ENCODE results near the gene NXPE4. TPM values are rescaled to one million over a fixed set of nuclear protein-coding genes. Genes with fewer than 3 reads are reported as not detected.

NXPE4 gene
- total RNA-seq, 1 experiment from 2014 or later, result not detected

GRCh38 chr11:114621950-114622809 is 26.6 kb upstream of the NXPE4 start:
- no peaks in the 10 kb centered on the region for H3K4me1 ChIP-seq
- H3K36me3 ChIP-seq (ENCODE audit: control insufficient read depth, insufficient read depth, low read length), result no peaks in the 10 kb centered on the region
- POLR2A ChIA-PET, result no interaction called here
- no peak for TF ChIP-seq CTCF (IDR thresholded peaks at IDR 0.05; ENCODE audit: insufficient read depth in 1 of 2, low read depth in 1 of 2, low read length in 1 of 2, severe bottlenecking in 1 of 2, unreplicated experiment in 1 of 2)
- Mint-ChIP-seq H3K4me1 (ENCODE audit: low read depth, unreplicated experiment) (no peaks in the 10 kb centered on the region), H3K9me3 (ENCODE audit: unreplicated experiment) (no peaks in the 10 kb centered on the region), H3K4me3 (ENCODE audit: unreplicated experiment) (no peak overlapping the region), H3K27me3 (ENCODE audit: insufficient read depth, unreplicated experiment) (no peaks in the 10 kb centered on the region), H3K36me3 (ENCODE audit: insufficient read depth, unreplicated experiment) (no peaks in the 10 kb centered on the region), H3K27ac (ENCODE audit: unreplicated experiment) (no peak overlapping the region)
- BruUV-seq (replicated peaks), result no TSS peak
- H3K9me3 ChIP-seq, result peaks cover 30% of the 10 kb centered on the region
- no peaks in the 10 kb centered on the region for H3K27me3 ChIP-seq (replicated peaks; ENCODE audit: control insufficient read depth, insufficient read depth, low read length)
- no peak for DNase-seq
- intact Hi-C loops (cut with micrococcal nuclease; ENCODE audit: unreplicated experiment), result no loop called here
- H3K4me3 ChIP-seq (ENCODE audit: low read depth, low read length), result no peak overlapping the region
- CTCF ChIA-PET, result no interaction called here

- ChIA-PET CTCF (no interaction called here), POLR2A (no interaction called here)
- Histone ChIP-seq H3K36me3 (ENCODE audit: control insufficient read depth, insufficient read depth, low read length) (no peaks in the 10 kb centered on the region), H3K9me3 (peaks cover 35% of the 10 kb centered on the region), H3K27me3 (replicated peaks; ENCODE audit: control insufficient read depth, insufficient read depth, low read length) (no peaks in the 10 kb centered on the region), H3K4me1 (no peaks in the 10 kb centered on the region), H3K4me3 (ENCODE audit: low read depth, low read length) (no peak overlapping the region)
- BruUV-seq (replicated peaks), result no TSS peak
- Mint-ChIP-seq H3K4me1 (ENCODE audit: low read depth, unreplicated experiment) (no peaks in the 10 kb centered on the region), H3K27ac (ENCODE audit: unreplicated experiment) (no peak overlapping the region), H3K27me3 (ENCODE audit: insufficient read depth, unreplicated experiment) (no peaks in the 10 kb centered on the region), H3K36me3 (ENCODE audit: insufficient read depth, unreplicated experiment) (no peaks in the 10 kb centered on the region), H3K9me3 (ENCODE audit: unreplicated experiment) (no peaks in the 10 kb centered on the region), H3K4me3 (ENCODE audit: unreplicated experiment) (no peak overlapping the region)
- intact Hi-C loops (cut with micrococcal nuclease; ENCODE audit: unreplicated experiment), result no loop called here
- no peak for TF ChIP-seq CTCF (IDR thresholded peaks at IDR 0.05; ENCODE audit: insufficient read depth in 1 of 2, low read depth in 1 of 2, low read length in 1 of 2, severe bottlenecking in 1 of 2, unreplicated experiment in 1 of 2)
- no peak for DNase-seq
Observed at GRCh38 chr11:114621072-114621471, 25.5 kb upstream of the NXPE4 start.

GRCh38 chr11:114619659-114620173 is 24.1 kb upstream of the NXPE4 start:
- intact Hi-C loops (cut with micrococcal nuclease; ENCODE audit: unreplicated experiment), result no loop called here
- ChIA-PET POLR2A (no interaction called here), CTCF (no interaction called here)
- DNase-seq, result no peak
- Mint-ChIP-seq H3K9me3 (ENCODE audit: unreplicated experiment) (no peaks in the 10 kb centered on the region), H3K27me3 (ENCODE audit: insufficient read depth, unreplicated experiment) (no peaks in the 10 kb centered on the region), H3K4me1 (ENCODE audit: low read depth, unreplicated experiment) (no peaks in the 10 kb centered on the region), H3K4me3 (ENCODE audit: unreplicated experiment) (no peak overlapping the region), H3K27ac (ENCODE audit: unreplicated experiment) (no peak overlapping the region), H3K36me3 (ENCODE audit: insufficient read depth, unreplicated experiment) (no peaks in the 10 kb centered on the region)
- no peak for TF ChIP-seq CTCF (IDR thresholded peaks at IDR 0.05; ENCODE audit: insufficient read depth in 1 of 2, low read depth in 1 of 2, low read length in 1 of 2, severe bottlenecking in 1 of 2, unreplicated experiment in 1 of 2)
- peaks cover 38% of the 10 kb centered on the region for H3K9me3 ChIP-seq
- BruUV-seq (replicated peaks), result no TSS peak
- no peaks in the 10 kb centered on the region for H3K27me3 ChIP-seq (replicated peaks; ENCODE audit: control insufficient read depth, insufficient read depth, low read length)
- no peaks in the 10 kb centered on the region for H3K36me3 ChIP-seq (ENCODE audit: control insufficient read depth, insufficient read depth, low read length)
- H3K4me3 ChIP-seq (ENCODE audit: low read depth, low read length), result no peak overlapping the region
- no peaks in the 10 kb centered on the region for H3K4me1 ChIP-seq

Data from Caco-2 (cell line).